HG03097 (cell line): ENCODE data around the gene SCARB2.
A peak's percentile ranks its signal among the peaks of the same experiment; 100 is the strongest.

ENCODE experiments used
- ATAC-seq: cut with Tn5 transposase; IDR thresholded peaks from one replicate; pipeline ENCODE4 v1.9.1; 2021; ENCODE audit not compliant: unreplicated experiment, low FRiP score

Gene SCARB2

GRCh38 chr4:76200771-76201231, 12.8 kb downstream of the SCARB2 start:
- ATAC-seq, result no peak

GRCh38 chr4:76199664-76200211, 13.9 kb downstream of the SCARB2 start:
- peak; percentile 87 for ATAC-seq

GRCh38 chr4:76198411-76199237, 15.0 kb downstream of the SCARB2 start:
- peak; percentile 40 for ATAC-seq

GRCh38 chr4:76197971-76198410, 15.6 kb downstream of the SCARB2 start:
- no peak for ATAC-seq

GRCh38 chr4:76197031-76197743, 16.4 kb downstream of the SCARB2 start:
- no peak for ATAC-seq

GRCh38 chr4:76196376-76196775, 17.2 kb downstream of the SCARB2 start:
- ATAC-seq, result no peak

GRCh38 chr4:76195326-76195725, 18.3 kb downstream of the SCARB2 start:
- ATAC-seq, result no peak

- ATAC-seq, result no peak
These were observed 19.3 kb downstream of the SCARB2 start for GRCh38 chr4:76194325-76194724.

GRCh38 chr4:76192236-76192635, 21.4 kb downstream of the SCARB2 start:
- no peak for ATAC-seq

- ATAC-seq, result no peak
These were observed 25.1 kb downstream of the SCARB2 start for GRCh38 chr4:76188557-76188956.

- no peak for ATAC-seq
These were observed 25.5 kb downstream of the SCARB2 start for GRCh38 chr4:76188149-76188548.

GRCh38 chr4:76187152-76187551, 26.5 kb downstream of the SCARB2 start:
- no peak for ATAC-seq

GRCh38 chr4:76182463-76182862, 31.2 kb downstream of the SCARB2 start:
- ATAC-seq, result no peak

GRCh38 chr4:76179398-76180318, 34.0 kb downstream of the SCARB2 start:
- ATAC-seq, result peak; percentile 76

- ATAC-seq, result no peak
These were observed 35.3 kb downstream of the SCARB2 start for GRCh38 chr4:76178296-76178695.

GRCh38 chr4:76177709-76178108, 35.9 kb downstream of the SCARB2 start:
- ATAC-seq, result no peak

- no peak for ATAC-seq
These were observed 38.3 kb downstream of the SCARB2 start for GRCh38 chr4:76175336-76175735.

- ATAC-seq, result no peak
These were observed 39.4 kb downstream of the SCARB2 start for GRCh38 chr4:76174216-76174615.

GRCh38 chr4:76168688-76169087, 44.9 kb downstream of the SCARB2 start:
- ATAC-seq, result no peak

- ATAC-seq, result no peak
These were observed 47.1 kb downstream of the SCARB2 start for GRCh38 chr4:76166480-76166879.
